Activated CD8-positive, alpha-beta T cell treated with anti-CD3 and anti-CD28 coated beads for 36 hours (primary cell): ENCODE data around the gene CCT2. TPM values are rescaled to one million over a fixed set of nuclear protein-coding genes. Genes with fewer than 3 reads are reported as not detected.

Experiments used
- ATAC-seq: fragments of 200-7000 bp; cut with Tn5 transposase; one replicate; pipeline ENCODE4 v1.10.0; 2021; ENCODE audit warnings: mild to moderate bottlenecking, moderate library complexity
- CTCF ChIA-PET: fragments of 350-600 bp; sonication (Branson Sonifier 250); formaldehyde crosslinking; loops from one replicate; lab custom pipeline; 2021; ENCODE audit warnings: antibody characterized with exemption; lab: Charles Lee
- POLR2A ChIA-PET: fragments of 350-600 bp; sonication (Branson Sonifier 250); formaldehyde crosslinking; loops from one replicate; lab custom pipeline; 2021; ENCODE audit warnings: antibody characterized with exemption; lab: Charles Lee
- DNase-seq: peaks from one replicate; pipeline ENCODE4 v3.0.0-alpha.2; 2020
- H3K27ac Mint-ChIP-seq: one replicate; pipeline ENCODE4 v1.8.0; 2021; ENCODE audit warnings: mild to moderate bottlenecking, mixed read lengths
- H3K27me3 Mint-ChIP-seq: one replicate; pipeline ENCODE4 v1.8.0; 2021; ENCODE audit warnings: mixed read lengths
- H3K36me3 Mint-ChIP-seq: one replicate; pipeline ENCODE4 v1.8.0; 2021; ENCODE audit warnings: low read depth, mixed read lengths
- H3K4me1 Mint-ChIP-seq: one replicate; pipeline ENCODE4 v1.8.0; 2021; ENCODE audit warnings: low read depth, mixed read lengths
- H3K4me3 Mint-ChIP-seq: one replicate; pipeline ENCODE4 v1.8.0; 2021; ENCODE audit warnings: mild to moderate bottlenecking, moderate library complexity, mixed read lengths
- H3K9me3 Mint-ChIP-seq: one replicate; pipeline ENCODE4 v1.8.0; 2021; ENCODE audit warnings: mixed read lengths
- CTCF ChIP-seq: fragments of 200-600 bp; IDR thresholded peaks from one replicate; pipeline ENCODE4 v1.8.0; 2022; ENCODE audit warnings: antibody characterized with exemption, mild to moderate bottlenecking
- intact Hi-C: fragments of 100-400 bp; cut with micrococcal nuclease; formaldehyde crosslinking; loops from one replicate; pipeline ENCODE4 v1.10.0; 2022
- total RNA-seq, 2 experiments: library from RNA; stranded (reverse); gene quantifications; one replicate each; pipeline ENCODE4 v1.2.3, GENCODE V29; 2021

CCT2 gene
- total RNA-seq, 2 experiments from 2014 or later = 389 to 403 TPM

GRCh38 chr12:69639400-69640016, 54.2 kb downstream of the CCT2 start:
- no peak overlapping the region for H3K4me3 Mint-ChIP-seq
- CTCF ChIA-PET = interaction anchor here (0.7 to 3.4 kb wide), 36 partner anchors 9 to 974 kb away, joined by 3 to 28 read pairs (median 3); partner anchors contain the start of gene LRRC10
- DNase-seq = peak; percentile 70
- H3K27ac Mint-ChIP-seq = no peak overlapping the region
- no peaks in the 10 kb centered on the region for H3K27me3 Mint-ChIP-seq
- H3K36me3 Mint-ChIP-seq = no peaks in the 10 kb centered on the region
- TF ChIP-seq CTCF = peak; percentile 76
- no peaks in the 10 kb centered on the region for H3K4me1 Mint-ChIP-seq
- H3K9me3 Mint-ChIP-seq = no peaks in the 10 kb centered on the region
- intact Hi-C loops = loop anchor here (2.0 to 5.0 kb wide), 2 partner anchors 283 to 347 kb away; no protein-coding TSS in a partner anchor
- POLR2A ChIA-PET = interaction anchor here (0.6 kb wide), 1 partner anchor 22 kb away, joined by 3 read pairs; no protein-coding TSS in a partner anchor
- ATAC-seq = peak; percentile 98

GRCh38 chr12:69641546-69641945, 56.3 kb downstream of the CCT2 start:
- Mint-ChIP-seq H3K4me1 (no peaks in the 10 kb centered on the region), H3K9me3 (no peaks in the 10 kb centered on the region), H3K4me3 (no peak overlapping the region), H3K27me3 (no peaks in the 10 kb centered on the region), H3K36me3 (no peaks in the 10 kb centered on the region), H3K27ac (no peak overlapping the region)
- no peak for ATAC-seq
- ChIA-PET CTCF (interaction anchor here (2.0 to 3.4 kb wide), 2 partner anchors 16 to 284 kb away, joined by 6 to 28 read pairs; no protein-coding TSS in a partner anchor), POLR2A (no interaction called here)
- no peak for DNase-seq
- intact Hi-C loops = no loop called here
- TF ChIP-seq CTCF = no peak

GRCh38 chr12:69642531-69642930, 57.3 kb downstream of the CCT2 start:
- Mint-ChIP-seq H3K27ac (no peak overlapping the region), H3K9me3 (no peaks in the 10 kb centered on the region), H3K4me3 (no peak overlapping the region), H3K4me1 (no peaks in the 10 kb centered on the region), H3K27me3 (no peaks in the 10 kb centered on the region), H3K36me3 (no peaks in the 10 kb centered on the region)
- intact Hi-C loops = no loop called here
- TF ChIP-seq CTCF = no peak
- DNase-seq (no peak), ATAC-seq (no peak)
- CTCF ChIA-PET = no interaction called here
- POLR2A ChIA-PET = no interaction called here

GRCh38 chr12:69644511-69644910, 59.3 kb downstream of the CCT2 start:
- H3K9me3 Mint-ChIP-seq = no peaks in the 10 kb centered on the region
- no peak for DNase-seq
- intact Hi-C loops = no loop called here
- H3K27me3 Mint-ChIP-seq = no peaks in the 10 kb centered on the region
- ATAC-seq = no peak
- no peaks in the 10 kb centered on the region for H3K36me3 Mint-ChIP-seq
- no peak overlapping the region for H3K4me3 Mint-ChIP-seq
- no peak for TF ChIP-seq CTCF
- no peaks in the 10 kb centered on the region for H3K4me1 Mint-ChIP-seq
- no peak overlapping the region for H3K27ac Mint-ChIP-seq
- ChIA-PET POLR2A (no interaction called here), CTCF (interaction anchor here (0.9 to 1.3 kb wide), 2 partner anchors 28 to 354 kb away, joined by 3 read pairs; no protein-coding TSS in a partner anchor)

GRCh38 chr12:69645031-69645430, 59.8 kb downstream of the CCT2 start:
- intact Hi-C loops = no loop called here
- no peaks in the 10 kb centered on the region for H3K9me3 Mint-ChIP-seq
- ATAC-seq (no peak), DNase-seq (no peak)
- no peak overlapping the region for H3K27ac Mint-ChIP-seq
- H3K36me3 Mint-ChIP-seq = no peaks in the 10 kb centered on the region
- ChIA-PET CTCF (interaction anchor here (1.3 kb wide), 1 partner anchor 27 kb away, joined by 3 read pairs; no protein-coding TSS in a partner anchor), POLR2A (no interaction called here)
- no peaks in the 10 kb centered on the region for H3K27me3 Mint-ChIP-seq
- no peak overlapping the region for H3K4me3 Mint-ChIP-seq
- TF ChIP-seq CTCF = no peak
- no peaks in the 10 kb centered on the region for H3K4me1 Mint-ChIP-seq
